ENCODE measurements around the gene NASP. TPM values are rescaled to one million over a fixed set of nuclear protein-coding genes. Genes with fewer than 3 reads are reported as not detected.

NASP gene
- total RNA-seq, 1 experiment from 2014 or later = 535 TPM

GRCh38 chr1:45573231-45573804 is 10.5 kb upstream of the NASP start:
- H3K36me3 Mint-ChIP-seq = peaks cover 23% of the 10 kb centered on the region
- peaks cover 48% of the 10 kb centered on the region for H3K4me1 Mint-ChIP-seq
- TF ChIP-seq CDX4 (CRISPR knock-in tag; IDR thresholded peaks at IDR 0.05; ENCODE audit: borderline replicate concordance) = no peak
- no peak for TF ChIP-seq NR3C1 (CRISPR knock-in tag; conservative IDR thresholded peaks at IDR 0.05; ENCODE audit: low read depth)
- TF ChIP-seq, protein P1, sequence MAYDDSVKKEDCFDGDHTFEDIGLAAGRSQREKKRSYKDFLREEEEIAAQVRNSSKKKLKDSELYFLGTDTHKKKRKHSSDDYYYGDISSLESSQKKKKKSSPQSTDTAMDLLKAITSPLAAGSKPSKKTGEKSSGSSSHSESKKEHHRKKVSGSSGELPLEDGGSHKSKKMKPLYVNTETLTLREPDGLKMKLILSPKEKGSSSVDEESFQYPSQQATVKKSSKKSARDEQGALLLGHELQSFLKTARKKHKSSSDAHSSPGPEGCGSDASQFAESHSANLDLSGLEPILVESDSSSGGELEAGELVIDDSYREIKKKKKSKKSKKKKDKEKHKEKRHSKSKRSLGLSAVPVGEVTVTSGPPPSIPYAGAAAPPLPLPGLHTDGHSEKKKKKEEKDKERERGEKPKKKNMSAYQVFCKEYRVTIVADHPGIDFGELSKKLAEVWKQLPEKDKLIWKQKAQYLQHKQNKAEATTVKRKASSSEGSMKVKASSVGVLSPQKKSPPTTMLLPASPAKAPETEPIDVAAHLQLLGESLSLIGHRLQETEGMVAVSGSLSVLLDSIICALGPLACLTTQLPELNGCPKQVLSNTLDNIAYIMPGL (CRISPR knock-in tag; IDR thresholded peaks at IDR 0.05) = no peak
- TF ChIP-seq EMX1 (CRISPR knock-in tag; IDR thresholded peaks at IDR 0.05) = no peak
- TF ChIP-seq AR (CRISPR knock-in tag; IDR thresholded peaks at IDR 0.05) = 0 out of 2 replicates have a peak, but pooled peaks have one; percentile 38
- no peak for TF ChIP-seq NR2C2 (CRISPR knock-in tag; IDR thresholded peaks at IDR 0.05)
- no peak overlapping the region for H3K4me3 Mint-ChIP-seq
- peak overlapping the region; percentile 91 for H3K27ac Mint-ChIP-seq
- H3K27me3 Mint-ChIP-seq (ENCODE audit: low read depth) = no peaks in the 10 kb centered on the region
- DNase-seq (ENCODE audit: low spot score) (peak; percentile 59), ATAC-seq (peak; percentile 89)
- ChIA-PET CTCF (no interaction called here), POLR2A (interaction anchor here (1.0 to 1.3 kb wide), 2 partner anchors 52 to 286 kb away, joined by 3 read pairs; partner anchors contain the start of gene PRDX1)
- H3K9me3 Mint-ChIP-seq = peaks cover 7% of the 10 kb centered on the region

DNA sequence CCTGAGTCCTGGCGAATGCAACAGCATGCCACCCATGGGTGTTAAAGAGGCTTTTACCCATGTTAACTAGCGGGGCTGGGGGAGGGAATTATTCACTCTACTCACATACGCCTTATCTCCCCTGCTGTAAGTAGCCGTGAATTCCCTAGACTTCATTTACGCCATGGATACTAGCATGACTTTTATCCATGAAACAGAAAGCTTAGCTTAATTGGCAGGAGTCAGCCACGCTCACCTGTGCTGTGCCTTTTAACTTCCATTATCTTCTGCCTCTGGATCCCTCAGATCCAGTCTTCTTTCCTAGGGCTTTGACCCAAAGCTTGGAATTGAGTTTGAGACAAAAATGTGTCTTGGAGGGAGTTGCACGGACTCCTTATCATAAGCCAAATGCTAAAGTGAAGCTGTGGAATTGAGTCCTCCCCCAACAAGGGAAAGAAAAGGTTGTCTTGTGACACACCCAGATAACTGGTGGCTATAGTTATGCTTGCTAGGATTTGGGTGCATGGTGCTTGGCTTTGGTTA is 9.7 kb upstream of the NASP start:
- Mint-ChIP-seq H3K36me3 (peaks cover 20% of the 10 kb centered on the region), H3K4me3 (no peak overlapping the region), H3K9me3 (peaks cover 10% of the 10 kb centered on the region), H3K27ac (no peak overlapping the region), H3K4me1 (peaks cover 48% of the 10 kb centered on the region), H3K27me3 (ENCODE audit: low read depth) (no peaks in the 10 kb centered on the region)
- no peak for DNase-seq (ENCODE audit: low spot score)
- TF ChIP-seq KAT7 (CRISPR knock-in tag; IDR thresholded peaks at IDR 0.05; ENCODE audit: borderline replicate concordance) (0 out of 2 replicates have a peak, but pooled peaks have one; percentile 24), SMAD4 (CRISPR knock-in tag; IDR thresholded peaks at IDR 0.05) (no peak), TEAD1 (CRISPR knock-in tag; IDR thresholded peaks at IDR 0.05) (no peak)
- TF ChIP-seq, protein P2, sequence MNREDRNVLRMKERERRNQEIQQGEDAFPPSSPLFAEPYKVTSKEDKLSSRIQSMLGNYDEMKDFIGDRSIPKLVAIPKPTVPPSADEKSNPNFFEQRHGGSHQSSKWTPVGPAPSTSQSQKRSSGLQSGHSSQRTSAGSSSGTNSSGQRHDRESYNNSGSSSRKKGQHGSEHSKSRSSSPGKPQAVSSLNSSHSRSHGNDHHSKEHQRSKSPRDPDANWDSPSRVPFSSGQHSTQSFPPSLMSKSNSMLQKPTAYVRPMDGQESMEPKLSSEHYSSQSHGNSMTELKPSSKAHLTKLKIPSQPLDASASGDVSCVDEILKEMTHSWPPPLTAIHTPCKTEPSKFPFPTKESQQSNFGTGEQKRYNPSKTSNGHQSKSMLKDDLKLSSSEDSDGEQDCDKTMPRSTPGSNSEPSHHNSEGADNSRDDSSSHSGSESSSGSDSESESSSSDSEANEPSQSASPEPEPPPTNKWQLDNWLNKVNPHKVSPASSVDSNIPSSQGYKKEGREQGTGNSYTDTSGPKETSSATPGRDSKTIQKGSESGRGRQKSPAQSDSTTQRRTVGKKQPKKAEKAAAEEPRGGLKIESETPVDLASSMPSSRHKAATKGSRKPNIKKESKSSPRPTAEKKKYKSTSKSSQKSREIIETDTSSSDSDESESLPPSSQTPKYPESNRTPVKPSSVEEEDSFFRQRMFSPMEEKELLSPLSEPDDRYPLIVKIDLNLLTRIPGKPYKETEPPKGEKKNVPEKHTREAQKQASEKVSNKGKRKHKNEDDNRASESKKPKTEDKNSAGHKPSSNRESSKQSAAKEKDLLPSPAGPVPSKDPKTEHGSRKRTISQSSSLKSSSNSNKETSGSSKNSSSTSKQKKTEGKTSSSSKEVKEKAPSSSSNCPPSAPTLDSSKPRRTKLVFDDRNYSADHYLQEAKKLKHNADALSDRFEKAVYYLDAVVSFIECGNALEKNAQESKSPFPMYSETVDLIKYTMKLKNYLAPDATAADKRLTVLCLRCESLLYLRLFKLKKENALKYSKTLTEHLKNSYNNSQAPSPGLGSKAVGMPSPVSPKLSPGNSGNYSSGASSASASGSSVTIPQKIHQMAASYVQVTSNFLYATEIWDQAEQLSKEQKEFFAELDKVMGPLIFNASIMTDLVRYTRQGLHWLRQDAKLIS (CRISPR knock-in tag; IDR thresholded peaks at IDR 0.05; ENCODE audit: borderline replicate concordance) = no peak
- CTCF ChIA-PET = no interaction called here
- no peak for ATAC-seq
- POLR2A ChIA-PET = interaction anchor here (1.3 kb wide), 1 partner anchor 52 kb away, joined by 3 read pairs; the partner anchor contains the start of gene PRDX1

DNA sequence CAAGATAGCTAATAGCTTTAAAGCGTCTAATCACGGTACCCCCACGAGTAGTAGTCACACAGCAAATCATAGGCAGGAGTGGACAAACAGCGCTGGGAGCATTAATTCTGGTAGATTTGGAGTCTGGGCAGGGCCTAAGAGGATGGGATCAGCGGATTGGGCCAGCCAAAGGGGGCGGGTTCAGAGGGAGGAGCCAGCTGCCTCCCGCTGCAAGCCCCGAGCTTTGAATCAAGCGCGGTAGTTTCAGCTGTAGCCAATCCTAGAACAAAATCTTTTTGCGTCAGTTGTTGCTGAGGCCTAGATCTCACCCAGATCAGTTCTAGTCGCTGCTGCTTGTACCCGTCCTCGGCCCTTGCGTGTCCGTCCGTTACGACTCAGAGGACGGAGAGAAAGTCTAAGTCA is 576 bp upstream of the NASP start:
- Mint-ChIP-seq H3K27me3 (ENCODE audit: low read depth) (peaks cover 2% of the 10 kb centered on the region; the same call in 1 of the 2 replicates), H3K4me1 (peaks cover 23% of the 10 kb centered on the region), H3K4me3 (peak overlapping the region; percentile 95), H3K9me3 (peaks cover 4% of the 10 kb centered on the region), H3K27ac (peak overlapping the region; percentile 99), H3K36me3 (peaks cover 27% of the 10 kb centered on the region)
- ChIA-PET CTCF (interaction anchor here (0.6 to 1.0 kb wide), 3 partner anchors 13 to 280 kb away, joined by 3 to 5 read pairs (median 5); no protein-coding TSS in a partner anchor), POLR2A (interaction anchor here (0.9 to 2.4 kb wide), 6 partner anchors 32 to 243 kb away, joined by 4 to 10 read pairs (median 6); partner anchors contain the start of genes AKR1A1, CCDC163, GPBP1L1 and MMACHC)
- TF ChIP-seq NFYB (CRISPR knock-in tag; conservative IDR thresholded peaks at IDR 0.05; ENCODE audit: low read depth) (peak; percentile 39; the same call in 1 of the 2 replicates), CREM (CRISPR knock-in tag; IDR thresholded peaks at IDR 0.05) (0 out of 2 replicates have a peak, but pooled peaks have one; percentile 16)
- TF ChIP-seq, protein P3, sequence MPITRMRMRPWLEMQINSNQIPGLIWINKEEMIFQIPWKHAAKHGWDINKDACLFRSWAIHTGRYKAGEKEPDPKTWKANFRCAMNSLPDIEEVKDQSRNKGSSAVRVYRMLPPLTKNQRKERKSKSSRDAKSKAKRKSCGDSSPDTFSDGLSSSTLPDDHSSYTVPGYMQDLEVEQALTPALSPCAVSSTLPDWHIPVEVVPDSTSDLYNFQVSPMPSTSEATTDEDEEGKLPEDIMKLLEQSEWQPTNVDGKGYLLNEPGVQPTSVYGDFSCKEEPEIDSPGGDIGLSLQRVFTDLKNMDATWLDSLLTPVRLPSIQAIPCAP (CRISPR knock-in tag; IDR thresholded peaks at IDR 0.05) = no peak
- ATAC-seq (peak; percentile 88), DNase-seq (ENCODE audit: low spot score) (peak; percentile 95)

Measured in WTC11 (cell line).